Measurements from ENCODE around the gene GALNT14.

The GALNT14 gene

GRCh38 chr2:31136000-31136399, 2.2 kb downstream of the GALNT14 start:
- no peak for DNase-seq (ENCODE audit: low read depth in 1 of 2, low spot score in 1 of 2)

- no peak for DNase-seq (ENCODE audit: low read depth in 1 of 2, low spot score in 1 of 2)
These were observed 3.8 kb downstream of the GALNT14 start for GRCh38 chr2:31134480-31134879.

GRCh38 chr2:31132786-31133185, 5.5 kb downstream of the GALNT14 start:
- DNase-seq (ENCODE audit: low read depth in 1 of 2, low spot score in 1 of 2): no peak

GRCh38 chr2:31131871-31132270, 6.4 kb downstream of the GALNT14 start:
- no peak for DNase-seq (ENCODE audit: low read depth in 1 of 2, low spot score in 1 of 2)

GRCh38 chr2:31129375-31130171, 8.7 kb downstream of the GALNT14 start:
- no peak for DNase-seq (ENCODE audit: low read depth in 1 of 2, low spot score in 1 of 2)

DNA sequence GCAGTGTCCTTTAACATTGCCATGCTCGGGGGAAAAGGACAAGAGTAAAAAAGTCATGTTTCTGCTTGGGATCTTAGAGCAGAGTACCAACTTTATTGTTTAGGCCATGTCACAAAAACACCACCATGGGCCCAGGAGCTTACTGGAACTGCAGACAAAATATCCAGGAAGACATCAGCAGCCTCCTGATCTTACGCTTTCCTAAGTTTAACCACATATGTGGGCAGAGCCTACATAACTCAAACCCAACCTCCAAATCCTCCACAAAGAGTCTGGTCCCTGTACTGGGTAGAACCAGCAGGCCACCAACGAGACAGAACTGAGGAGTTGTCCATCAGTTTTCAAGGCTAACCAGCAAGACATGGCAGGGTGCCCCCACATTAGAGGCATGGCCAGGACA, 10.3 kb downstream of the GALNT14 start:
- DNase-seq (ENCODE audit: low read depth in 1 of 2, low spot score in 1 of 2): no peak

GRCh38 chr2:31125918-31126695, 12.1 kb downstream of the GALNT14 start:
- DNase-seq (ENCODE audit: low read depth in 1 of 2, low spot score in 1 of 2): no peak

- DNase-seq (ENCODE audit: low read depth in 1 of 2, low spot score in 1 of 2): no peak
These were observed 13.3 kb downstream of the GALNT14 start for GRCh38 chr2:31124904-31125303.

DNA sequence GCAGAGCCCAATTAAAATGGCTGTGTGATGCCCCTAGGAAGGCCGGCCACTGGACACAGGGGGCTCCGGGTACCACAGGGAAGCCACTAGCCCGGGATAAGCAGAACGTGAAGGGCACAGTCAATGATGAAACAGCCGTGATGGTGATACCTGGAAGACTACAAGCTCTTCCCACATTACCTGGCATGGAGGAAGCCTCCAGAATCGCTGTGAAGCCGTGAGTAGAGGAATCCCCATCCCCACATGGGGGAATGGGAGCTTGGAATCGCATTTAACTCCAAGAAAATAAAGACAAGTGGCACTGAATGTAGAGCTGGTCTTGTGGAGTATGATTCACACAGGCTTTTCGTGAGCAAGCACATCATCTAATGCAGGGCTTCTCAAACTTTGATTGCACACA, 16.1 kb downstream of the GALNT14 start:
- no peak for DNase-seq (ENCODE audit: low read depth in 1 of 2, low spot score in 1 of 2)

GRCh38 chr2:31113765-31114164, 24.5 kb downstream of the GALNT14 start:
- DNase-seq (ENCODE audit: low read depth in 1 of 2, low spot score in 1 of 2): no peak

- no peak for DNase-seq (ENCODE audit: low read depth in 1 of 2, low spot score in 1 of 2)
These were observed 25.7 kb downstream of the GALNT14 start for GRCh38 chr2:31112544-31112943.

DNA sequence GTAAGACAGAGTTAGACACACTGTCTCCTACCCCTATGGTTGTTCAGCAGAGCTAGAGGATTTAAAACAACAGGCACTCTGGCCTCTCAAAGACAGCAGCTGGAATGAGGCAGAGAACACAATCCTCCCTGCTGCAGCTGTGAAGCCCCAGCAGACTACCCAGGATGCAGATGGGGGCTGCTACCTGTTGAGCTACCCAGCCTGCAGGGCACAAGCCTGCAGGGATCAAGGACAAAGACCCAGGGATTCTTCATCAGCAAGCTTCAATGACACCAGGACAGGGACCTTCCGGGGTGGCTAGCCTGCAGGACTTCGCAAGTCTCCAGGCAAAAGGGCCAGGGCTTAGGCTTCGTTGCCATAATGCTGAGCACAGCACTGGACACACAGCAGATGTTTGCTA, 27.2 kb downstream of the GALNT14 start:
- no peak for DNase-seq (ENCODE audit: low read depth in 1 of 2, low spot score in 1 of 2)

GRCh38 chr2:31110431-31110830, 27.8 kb downstream of the GALNT14 start:
- DNase-seq (ENCODE audit: low read depth in 1 of 2, low spot score in 1 of 2): no peak

DNA sequence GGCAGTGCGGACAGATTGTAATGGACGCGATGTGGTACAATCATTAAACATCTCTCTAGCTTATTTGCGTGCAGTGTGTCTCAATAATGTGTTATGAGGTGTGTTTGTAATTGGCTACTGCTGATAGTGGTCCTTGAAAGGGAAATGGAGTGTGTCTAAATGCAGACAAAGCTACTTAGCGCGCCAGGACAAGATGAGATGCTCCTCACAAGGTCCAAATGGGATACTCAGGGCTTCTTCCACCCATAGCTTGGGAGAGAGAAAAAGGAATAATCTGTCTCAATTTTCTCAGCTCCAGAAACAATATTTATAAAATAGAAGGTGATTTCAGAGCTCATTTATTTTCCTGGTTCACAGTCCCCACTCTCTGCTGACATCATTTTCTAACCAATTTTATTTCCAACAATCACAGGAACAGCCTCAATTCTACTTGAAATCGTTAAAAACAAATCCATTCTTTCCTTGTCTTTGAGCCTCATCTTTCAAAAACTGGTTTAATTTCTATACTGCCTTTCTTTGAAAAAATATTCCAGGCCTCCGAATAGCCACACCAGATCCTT, 28.5 kb downstream of the GALNT14 start:
- no peak for DNase-seq (ENCODE audit: low read depth in 1 of 2, low spot score in 1 of 2)

DNA sequence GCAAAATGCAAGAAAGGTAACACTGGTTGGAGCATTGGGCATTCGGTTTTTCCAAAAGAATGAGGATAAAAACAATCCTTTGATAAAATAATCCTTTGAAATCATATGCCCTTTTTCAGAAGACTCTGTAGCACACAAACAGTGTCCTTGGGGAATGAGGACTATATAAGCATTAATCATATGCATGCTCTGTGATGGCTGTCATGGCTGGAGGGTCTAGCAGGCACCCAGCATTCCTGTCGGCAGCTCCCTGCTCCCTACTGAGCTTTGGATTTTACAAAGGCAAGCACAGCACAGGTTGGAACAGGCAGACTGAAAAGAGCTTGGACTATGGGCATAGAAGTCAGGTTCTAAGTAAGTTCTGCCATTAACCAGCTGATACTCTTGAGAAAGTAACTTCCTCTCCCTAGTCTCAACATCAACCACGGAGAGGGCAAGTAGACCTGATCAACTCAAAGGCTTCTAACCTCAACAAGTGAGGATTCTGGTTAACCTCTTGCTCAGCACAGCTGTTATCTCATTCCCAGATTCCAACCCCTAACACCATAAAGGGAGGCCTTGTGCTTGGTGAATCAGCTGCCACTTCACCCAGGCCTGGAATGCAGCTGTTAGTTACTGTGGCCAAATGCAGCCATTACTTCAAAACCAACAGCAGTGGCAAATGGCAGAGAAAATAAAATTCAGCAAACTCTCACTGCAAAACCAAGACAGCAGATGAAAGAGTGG, 29.5 kb downstream of the GALNT14 start:
- no peak for DNase-seq (ENCODE audit: low read depth in 1 of 2, low spot score in 1 of 2)

DNA sequence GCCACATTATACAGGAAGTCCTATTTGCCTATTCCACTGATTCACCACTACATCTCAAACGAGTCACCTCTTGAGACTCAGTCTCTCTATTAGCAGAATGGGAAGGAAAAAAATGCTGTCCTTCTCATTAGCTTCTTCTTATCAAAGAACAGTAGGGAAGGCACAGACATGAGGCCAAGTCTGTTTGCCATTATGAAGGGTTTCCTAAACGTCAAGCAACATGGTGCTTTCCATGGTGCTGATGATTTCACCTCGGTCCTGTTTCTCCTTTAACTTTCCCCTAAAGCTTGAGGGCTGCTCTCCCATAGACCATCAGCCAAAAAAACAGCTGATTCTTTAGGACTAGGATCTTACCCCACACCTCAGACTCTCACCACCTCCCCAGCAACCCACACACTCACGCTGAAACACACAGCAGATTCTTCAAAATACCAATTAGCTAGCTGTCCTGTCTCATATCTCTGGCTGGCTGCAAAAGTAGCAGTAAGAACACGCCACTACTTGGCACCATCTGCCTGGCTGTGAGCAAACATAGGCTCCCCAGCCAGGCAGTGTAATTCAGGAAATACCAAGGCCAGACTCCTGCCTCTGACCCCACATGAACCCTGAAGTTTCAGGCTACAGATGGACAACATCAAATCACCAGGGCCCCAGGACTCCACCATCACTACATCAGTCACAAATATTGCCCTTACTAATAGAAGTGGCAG, 30.5 kb downstream of the GALNT14 start:
- no peak for DNase-seq (ENCODE audit: low read depth in 1 of 2, low spot score in 1 of 2)

- no peak for DNase-seq (ENCODE audit: low read depth in 1 of 2, low spot score in 1 of 2)
These were observed 36.5 kb downstream of the GALNT14 start for GRCh38 chr2:31101701-31102100.

GRCh38 chr2:31097962-31098613, 40.2 kb downstream of the GALNT14 start:
- DNase-seq (ENCODE audit: low read depth in 1 of 2, low spot score in 1 of 2): no peak

DNA sequence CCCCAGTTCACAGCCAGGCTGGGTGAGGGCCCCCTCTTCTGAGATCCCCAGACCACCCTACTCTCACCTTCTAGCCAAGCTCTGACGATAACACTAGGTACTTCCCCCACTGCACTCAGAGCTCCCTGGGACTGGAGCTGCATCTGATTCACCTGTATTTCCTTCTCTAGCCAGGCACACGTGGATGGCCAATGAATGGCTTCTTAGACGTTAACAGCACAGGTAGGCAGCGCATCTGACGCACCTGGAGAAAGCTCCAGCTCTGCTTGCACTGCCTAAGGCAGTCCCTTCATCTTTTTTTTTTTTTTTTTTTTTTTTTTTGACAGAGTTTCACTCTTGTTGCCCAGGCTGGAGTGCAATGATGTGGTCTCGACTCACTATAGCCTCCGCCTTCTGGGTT, 48.1 kb downstream of the GALNT14 start:
- DNase-seq (ENCODE audit: low read depth in 1 of 2, low spot score in 1 of 2): no peak

GRCh38 chr2:31089645-31090044, 48.6 kb downstream of the GALNT14 start:
- no peak for DNase-seq (ENCODE audit: low read depth in 1 of 2, low spot score in 1 of 2)

Data from activated CD4-positive, alpha-beta T cell treated with anti-CD3 and anti-CD28 coated beads, Interleukin-2, amount 50 U/mL, for 24 hours (primary cell).